Left kidney (tissue), 2 donors: ENCODE results near the gene IMPG1. TPM values are rescaled to one million over a fixed set of nuclear protein-coding genes. Genes with fewer than 3 reads are reported as not detected.
"Not testable (repeated sequence)": the region's sequence is repeated elsewhere in the genome, so short reads cannot be mapped to it uniquely, and the experiment has no call there.

Experiments
- DNase-seq: peaks from one replicate; pipeline ENCODE4 v3.0.0-alpha.2; 2013
- polyA plus RNA-seq: library from polyadenylated mRNA; unstranded; fragments of 120-200 nt; gene quantifications from one replicate; pipeline ENCODE4 v1.2.1, GENCODE V29; 2013; ENCODE audit not compliant: insufficient read length

IMPG1 gene
- polyA plus RNA-seq, 1 donor: 5.2 TPM

GRCh38 chr6:75963569-75963968 lies 108.9 kb downstream of the IMPG1 start:
- no peak for DNase-seq

GRCh38 chr6:75952128-75952527 lies 120.3 kb downstream of the IMPG1 start:
- DNase-seq: no peak

- DNase-seq: no peak
Measured at GRCh38 chr6:75947935-75948334, 124.5 kb downstream of the IMPG1 start.

- DNase-seq: no peak
Measured at GRCh38 chr6:75946146-75946831, 126.2 kb downstream of the IMPG1 start.

GRCh38 chr6:75943381-75943780 lies 129.1 kb downstream of the IMPG1 start:
- no peak for DNase-seq

- no peak for DNase-seq
Measured at GRCh38 chr6:75941509-75941908, 131.0 kb downstream of the IMPG1 start.

GRCh38 chr6:75940564-75940963 lies 131.9 kb downstream of the IMPG1 start:
- no peak for DNase-seq

- no peak for DNase-seq
Measured at GRCh38 chr6:75937846-75938245, 134.6 kb downstream of the IMPG1 start.

- no peak for DNase-seq
Measured at GRCh38 chr6:75936682-75937081, 135.8 kb downstream of the IMPG1 start.

- no peak for DNase-seq
Measured at GRCh38 chr6:75935473-75935793, 137.0 kb downstream of the IMPG1 start.

GRCh38 chr6:75934643-75935472 lies 137.6 kb downstream of the IMPG1 start:
- peak; percentile 83 for DNase-seq

- DNase-seq: no peak
Measured at GRCh38 chr6:75933387-75933975, 139.0 kb downstream of the IMPG1 start.

- DNase-seq: peak; percentile 52
Measured at GRCh38 chr6:75932067-75932466, 140.4 kb downstream of the IMPG1 start.

GRCh38 chr6:75931011-75931680 lies 141.3 kb downstream of the IMPG1 start:
- DNase-seq: peak; percentile 46

GRCh38 chr6:75926293-75927168 lies 145.9 kb downstream of the IMPG1 start:
- DNase-seq: no peak

GRCh38 chr6:75922226-75922625 lies 150.2 kb downstream of the IMPG1 start:
- DNase-seq: no peak

- DNase-seq: no peak
Measured at GRCh38 chr6:75913040-75913439, 159.4 kb downstream of the IMPG1 start.

GRCh38 chr6:75907444-75907843 lies 165.0 kb downstream of the IMPG1 start:
- DNase-seq: no peak

GRCh38 chr6:75906871-75907270 lies 165.6 kb downstream of the IMPG1 start:
- DNase-seq: no peak

GRCh38 chr6:75905129-75905528 lies 167.3 kb downstream of the IMPG1 start:
- DNase-seq: not testable (repeated sequence)

GRCh38 chr6:75900216-75900615 lies 172.2 kb downstream of the IMPG1 start:
- DNase-seq: not testable (repeated sequence)

GRCh38 chr6:75896526-75896925 lies 175.9 kb downstream of the IMPG1 start:
- DNase-seq: no peak
